Neural cell (in vitro differentiated cells): Measurements from ENCODE around the gene TNFAIP8. TPM values are rescaled to one million over a fixed set of nuclear protein-coding genes. Genes with fewer than 3 reads are reported as not detected.

ENCODE experiments used
- H2AFZ ChIP-seq: fragments of 200-600, 300-800 bp; sonication (generic), shearing (Covaris generic); 2 replicates; pipeline ENCODE4 v1.6.0; 2014; ENCODE audit warnings: low read depth, mild to moderate bottlenecking, antibody characterized with exemption, low read length, moderate library complexity
- H3F3A ChIP-seq: fragments of 200-600 bp; shearing (Covaris generic); 2 replicates; pipeline ENCODE4 v1.6.1; 2016; ENCODE audit warnings: mild to moderate bottlenecking, moderate library complexity, mixed read lengths, antibody characterized with exemption, low read length; ENCODE audit not compliant: insufficient read depth, poor library complexity, severe bottlenecking
- H3K27ac ChIP-seq: fragments of 200-600, 300-800 bp; sonication (generic), shearing (Covaris generic); 2 replicates; pipeline ENCODE4 v1.5.1; 2014; ENCODE audit warnings: mild to moderate bottlenecking, low read length, moderate library complexity
- H3K27me3 ChIP-seq: fragments of 300-800, 200-600 bp; sonication (generic), shearing (Covaris generic); 2 replicates; pipeline ENCODE4 v1.6.0; 2014; ENCODE audit warnings: mild to moderate bottlenecking, low read depth, low read length, moderate library complexity; ENCODE audit not compliant: insufficient read depth
- H3K36me3 ChIP-seq: fragments of 300-800, 200-600 bp; sonication (generic), shearing (Covaris generic); 2 replicates; pipeline ENCODE4 v1.5.1; 2014; ENCODE audit warnings: mild to moderate bottlenecking, antibody characterized with exemption, low read length, moderate library complexity; ENCODE audit not compliant: insufficient read depth
- H3K4me2 ChIP-seq: fragments of 300-800, 200-600 bp; sonication (generic), shearing (Covaris generic); 2 replicates; pipeline ENCODE4 v1.6.0; 2014; ENCODE audit warnings: mild to moderate bottlenecking, low read length
- H3K4me3 ChIP-seq: fragments of 300-800, 200-600 bp; sonication (generic), shearing (Covaris generic); 2 replicates; pipeline ENCODE4 v1.5.1; 2014; ENCODE audit warnings: mild to moderate bottlenecking, low read length, moderate library complexity
- H3K79me2 ChIP-seq: fragments of 200-600 bp; shearing (Covaris generic); replicated peaks from 2 replicates; pipeline ENCODE4 v1.6.0; 2014; ENCODE audit warnings: mild to moderate bottlenecking, low read length, moderate library complexity; ENCODE audit not compliant: insufficient read depth
- H3K9ac ChIP-seq: fragments of 300-800, 200-600 bp; sonication (generic), shearing (Covaris generic); 2 replicates; pipeline ENCODE4 v1.6.1; 2016; ENCODE audit warnings: mild to moderate bottlenecking, low read length, mixed read lengths
- H3K9me2 ChIP-seq: fragments of 200-600 bp; shearing (Covaris generic); 2 replicates; pipeline ENCODE4 v1.6.1; 2016; ENCODE audit warnings: mild to moderate bottlenecking, low read length, mixed read lengths; ENCODE audit not compliant: insufficient read depth
- H3K9me3 ChIP-seq: fragments of 200-600, 300-800 bp; sonication (generic), shearing (Covaris generic); 2 replicates; pipeline ENCODE4 v1.6.1; 2016; ENCODE audit warnings: mild to moderate bottlenecking, mixed run types, low read length, moderate library complexity, mixed read lengths
- H4K20me1 ChIP-seq: fragments of 200-600 bp; shearing (Covaris generic); 2 replicates; pipeline ENCODE4 v1.6.1; 2016; ENCODE audit warnings: mild to moderate bottlenecking, mixed run types; ENCODE audit not compliant: insufficient read depth
- EP300 ChIP-seq: fragments of 450-650 bp; conservative IDR thresholded peaks from 2 replicates; pipeline ENCODE4 v1.6.1; 2014; ENCODE audit warnings: antibody characterized with exemption, mild to moderate bottlenecking, moderate library complexity; ENCODE audit not compliant: poor library complexity, severe bottlenecking
- EZH2 ChIP-seq: fragments of 200-600, 300-800 bp; shearing (Covaris generic), sonication (generic); IDR thresholded peaks from 2 replicates; pipeline ENCODE4 v1.6.1; 2014; ENCODE audit warnings: antibody characterized with exemption, low read length, borderline replicate concordance, mild to moderate bottlenecking; ENCODE audit not compliant: insufficient read depth, poor library complexity, severe bottlenecking
- MXI1 ChIP-seq: fragments of 450-650 bp; conservative IDR thresholded peaks from 2 replicates; pipeline ENCODE4 v1.6.1; 2014; ENCODE audit warnings: antibody characterized with exemption, mild to moderate bottlenecking; ENCODE audit not compliant: poor library complexity, severe bottlenecking
- POLR2AphosphoS5 ChIP-seq: IDR thresholded peaks from 2 replicates; pipeline ENCODE4 v1.6.1; 2012
- RAD21 ChIP-seq: fragments of 450-650 bp; conservative IDR thresholded peaks from 2 replicates; pipeline ENCODE4 v1.6.1; 2014; ENCODE audit warnings: antibody characterized with exemption, mild to moderate bottlenecking, moderate library complexity
- SMC3 ChIP-seq: fragments of 450-650 bp; conservative IDR thresholded peaks from 2 replicates; pipeline ENCODE4 v1.6.1; 2014; ENCODE audit warnings: antibody characterized with exemption, mild to moderate bottlenecking, moderate library complexity; ENCODE audit not compliant: poor library complexity
- TAF1 ChIP-seq: IDR thresholded peaks from 2 replicates; pipeline ENCODE4 v1.6.1; 2012; ENCODE audit warnings: low read depth
- polyA plus RNA-seq: library from polyadenylated mRNA; depleted of rRNA; stranded (reverse); fragments of >200 nt; gene quantifications from 2 replicates; pipeline ENCODE4 v1.2.3, GENCODE V29; 2014
- TF ChIP-seq, protein P1 (sequence below): IDR thresholded peaks from 2 replicates; pipeline ENCODE4 v1.6.1; 2012; ENCODE audit warnings: borderline replicate concordance
- TF ChIP-seq, protein P2 (sequence below): fragments of 450-650 bp; IDR thresholded peaks from 2 replicates; pipeline ENCODE4 v1.5.1; 2014; ENCODE audit warnings: antibody characterized with exemption, mild to moderate bottlenecking, moderate library complexity; ENCODE audit not compliant: poor library complexity, severe bottlenecking

Gene TNFAIP8
- polyA plus RNA-seq, 1 donor from 2014 or later: 0.26 TPM

DNA sequence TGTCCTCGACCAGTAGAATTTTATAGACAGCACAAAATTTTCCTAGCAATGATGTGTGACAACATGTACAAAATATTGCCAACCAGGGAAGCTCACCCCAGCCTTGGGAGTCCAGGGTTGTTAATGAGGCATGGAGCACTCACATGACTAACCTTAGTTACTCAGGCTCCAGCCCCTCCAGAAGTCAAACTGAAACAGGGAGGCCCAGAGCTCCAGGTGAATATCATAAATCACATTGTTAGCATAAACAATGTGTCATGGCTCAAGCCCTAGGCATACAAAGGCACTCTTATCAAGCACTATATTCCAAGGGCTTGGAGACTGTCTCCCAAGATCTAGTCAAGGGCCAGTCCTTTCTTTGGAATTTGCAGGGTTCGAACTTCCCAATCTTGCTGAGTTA, 44.4 kb downstream of the TNFAIP8 start:
- Histone ChIP-seq H3K4me3 (no peak overlapping the region), H3F3A (no peaks in the 10 kb centered on the region), H3K9me2 (no peaks in the 10 kb centered on the region), H3K27me3 (no peaks in the 10 kb centered on the region), H3K36me3 (no peaks in the 10 kb centered on the region), H3K27ac (no peak overlapping the region), H2AFZ (no peak overlapping the region), H3K79me2 (no peaks in the 10 kb centered on the region), H3K9ac (no peak overlapping the region), H3K9me3 (no peaks in the 10 kb centered on the region), H3K4me2 (no peak overlapping the region), H4K20me1 (no peaks in the 10 kb centered on the region)
- no peak for TF ChIP-seq TAF1
- no peak for TF ChIP-seq RAD21
- TF ChIP-seq, protein P1, sequence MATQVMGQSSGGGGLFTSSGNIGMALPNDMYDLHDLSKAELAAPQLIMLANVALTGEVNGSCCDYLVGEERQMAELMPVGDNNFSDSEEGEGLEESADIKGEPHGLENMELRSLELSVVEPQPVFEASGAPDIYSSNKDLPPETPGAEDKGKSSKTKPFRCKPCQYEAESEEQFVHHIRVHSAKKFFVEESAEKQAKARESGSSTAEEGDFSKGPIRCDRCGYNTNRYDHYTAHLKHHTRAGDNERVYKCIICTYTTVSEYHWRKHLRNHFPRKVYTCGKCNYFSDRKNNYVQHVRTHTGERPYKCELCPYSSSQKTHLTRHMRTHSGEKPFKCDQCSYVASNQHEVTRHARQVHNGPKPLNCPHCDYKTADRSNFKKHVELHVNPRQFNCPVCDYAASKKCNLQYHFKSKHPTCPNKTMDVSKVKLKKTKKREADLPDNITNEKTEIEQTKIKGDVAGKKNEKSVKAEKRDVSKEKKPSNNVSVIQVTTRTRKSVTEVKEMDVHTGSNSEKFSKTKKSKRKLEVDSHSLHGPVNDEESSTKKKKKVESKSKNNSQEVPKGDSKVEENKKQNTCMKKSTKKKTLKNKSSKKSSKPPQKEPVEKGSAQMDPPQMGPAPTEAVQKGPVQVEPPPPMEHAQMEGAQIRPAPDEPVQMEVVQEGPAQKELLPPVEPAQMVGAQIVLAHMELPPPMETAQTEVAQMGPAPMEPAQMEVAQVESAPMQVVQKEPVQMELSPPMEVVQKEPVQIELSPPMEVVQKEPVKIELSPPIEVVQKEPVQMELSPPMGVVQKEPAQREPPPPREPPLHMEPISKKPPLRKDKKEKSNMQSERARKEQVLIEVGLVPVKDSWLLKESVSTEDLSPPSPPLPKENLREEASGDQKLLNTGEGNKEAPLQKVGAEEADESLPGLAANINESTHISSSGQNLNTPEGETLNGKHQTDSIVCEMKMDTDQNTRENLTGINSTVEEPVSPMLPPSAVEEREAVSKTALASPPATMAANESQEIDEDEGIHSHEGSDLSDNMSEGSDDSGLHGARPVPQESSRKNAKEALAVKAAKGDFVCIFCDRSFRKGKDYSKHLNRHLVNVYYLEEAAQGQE: no peak
- TF ChIP-seq EP300: no peak
- no peak for TF ChIP-seq EZH2
- TF ChIP-seq, protein P2, sequence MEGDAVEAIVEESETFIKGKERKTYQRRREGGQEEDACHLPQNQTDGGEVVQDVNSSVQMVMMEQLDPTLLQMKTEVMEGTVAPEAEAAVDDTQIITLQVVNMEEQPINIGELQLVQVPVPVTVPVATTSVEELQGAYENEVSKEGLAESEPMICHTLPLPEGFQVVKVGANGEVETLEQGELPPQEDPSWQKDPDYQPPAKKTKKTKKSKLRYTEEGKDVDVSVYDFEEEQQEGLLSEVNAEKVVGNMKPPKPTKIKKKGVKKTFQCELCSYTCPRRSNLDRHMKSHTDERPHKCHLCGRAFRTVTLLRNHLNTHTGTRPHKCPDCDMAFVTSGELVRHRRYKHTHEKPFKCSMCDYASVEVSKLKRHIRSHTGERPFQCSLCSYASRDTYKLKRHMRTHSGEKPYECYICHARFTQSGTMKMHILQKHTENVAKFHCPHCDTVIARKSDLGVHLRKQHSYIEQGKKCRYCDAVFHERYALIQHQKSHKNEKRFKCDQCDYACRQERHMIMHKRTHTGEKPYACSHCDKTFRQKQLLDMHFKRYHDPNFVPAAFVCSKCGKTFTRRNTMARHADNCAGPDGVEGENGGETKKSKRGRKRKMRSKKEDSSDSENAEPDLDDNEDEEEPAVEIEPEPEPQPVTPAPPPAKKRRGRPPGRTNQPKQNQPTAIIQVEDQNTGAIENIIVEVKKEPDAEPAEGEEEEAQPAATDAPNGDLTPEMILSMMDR: no peak
- TF ChIP-seq MXI1: no peak
- TF ChIP-seq SMC3: no peak
- TF ChIP-seq POLR2AphosphoS5: no peak

- Histone ChIP-seq H3K9ac (no peak overlapping the region), H4K20me1 (no peaks in the 10 kb centered on the region), H3K4me3 (no peak overlapping the region), H3K79me2 (no peaks in the 10 kb centered on the region), H3F3A (no peaks in the 10 kb centered on the region), H3K9me3 (no peaks in the 10 kb centered on the region), H3K27ac (no peak overlapping the region), H3K36me3 (no peaks in the 10 kb centered on the region), H3K4me2 (no peak overlapping the region), H3K9me2 (no peaks in the 10 kb centered on the region), H3K27me3 (no peaks in the 10 kb centered on the region), H2AFZ (no peak overlapping the region)
- TF ChIP-seq MXI1 (no peak), SMC3 (no peak), EP300 (no peak), TAF1 (no peak), RAD21 (no peak), EZH2 (no peak), POLR2AphosphoS5 (no peak)
- TF ChIP-seq, protein P1: no peak
- TF ChIP-seq, protein P2: no peak
Observed at GRCh38 chr5:119402081-119402480, 46.3 kb downstream of the TNFAIP8 start.
